ENCODE measurements around the gene DEPDC1B. TPM values are rescaled to one million over a fixed set of nuclear protein-coding genes. Genes with fewer than 3 reads are reported as not detected.
"Not testable (repeated sequence)": the region's sequence is repeated elsewhere in the genome, so short reads cannot be mapped to it uniquely, and the experiment has no call there.

DEPDC1B gene
- total RNA-seq, 1 donor from 2014 or later: 0.30 TPM

DNA sequence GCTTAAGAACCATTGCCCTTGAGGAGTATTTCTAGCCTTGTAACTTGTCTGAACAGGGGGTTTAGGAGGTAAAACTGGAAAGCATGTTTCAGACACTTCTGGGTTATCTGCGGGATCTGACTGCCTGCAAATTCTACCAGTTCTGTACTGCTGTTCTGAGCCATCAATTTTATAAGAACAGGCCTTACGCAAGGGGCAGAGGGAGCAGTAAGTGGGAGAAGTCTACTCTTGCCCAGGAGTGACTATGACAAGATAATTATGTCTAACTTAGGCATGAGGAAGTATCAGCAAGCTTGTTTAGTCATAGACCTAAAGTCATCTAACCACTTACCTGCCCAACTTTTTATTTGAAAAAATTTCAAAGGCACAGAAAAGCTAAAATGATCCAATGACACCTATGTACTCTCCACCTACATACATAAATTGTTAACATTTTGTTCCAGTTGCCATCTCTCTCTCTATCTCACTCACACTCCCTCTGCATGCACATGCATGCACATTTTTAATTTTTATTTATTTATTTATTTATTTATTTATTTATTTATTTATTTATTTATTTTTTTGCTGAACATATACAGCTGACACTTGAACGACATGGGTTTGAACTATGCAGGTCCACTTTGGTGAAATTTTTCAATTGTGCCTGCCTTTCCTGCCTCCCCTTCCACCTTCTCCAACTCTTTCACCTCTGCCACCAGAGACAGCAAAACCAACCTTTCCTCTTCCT, 18.4 kb upstream of the DEPDC1B start:
- no peak for TF ChIP-seq CTCF (IDR thresholded peaks at IDR 0.05; ENCODE audit: borderline replicate concordance)
- Histone ChIP-seq H3K27ac (replicated peaks) (no peak overlapping the region), H3K4me1 (no peaks in the 10 kb centered on the region), H3K9me3 (replicated peaks) (peaks cover 5% of the 10 kb centered on the region), H3K27me3 (ENCODE audit: low read depth) (peaks cover 14% of the 10 kb centered on the region), H3K4me3 (no peak overlapping the region), H3K36me3 (no peaks in the 10 kb centered on the region)
- DNase-seq: no peak
- intact Hi-C loops (cut with micrococcal nuclease): no loop called here

DNA sequence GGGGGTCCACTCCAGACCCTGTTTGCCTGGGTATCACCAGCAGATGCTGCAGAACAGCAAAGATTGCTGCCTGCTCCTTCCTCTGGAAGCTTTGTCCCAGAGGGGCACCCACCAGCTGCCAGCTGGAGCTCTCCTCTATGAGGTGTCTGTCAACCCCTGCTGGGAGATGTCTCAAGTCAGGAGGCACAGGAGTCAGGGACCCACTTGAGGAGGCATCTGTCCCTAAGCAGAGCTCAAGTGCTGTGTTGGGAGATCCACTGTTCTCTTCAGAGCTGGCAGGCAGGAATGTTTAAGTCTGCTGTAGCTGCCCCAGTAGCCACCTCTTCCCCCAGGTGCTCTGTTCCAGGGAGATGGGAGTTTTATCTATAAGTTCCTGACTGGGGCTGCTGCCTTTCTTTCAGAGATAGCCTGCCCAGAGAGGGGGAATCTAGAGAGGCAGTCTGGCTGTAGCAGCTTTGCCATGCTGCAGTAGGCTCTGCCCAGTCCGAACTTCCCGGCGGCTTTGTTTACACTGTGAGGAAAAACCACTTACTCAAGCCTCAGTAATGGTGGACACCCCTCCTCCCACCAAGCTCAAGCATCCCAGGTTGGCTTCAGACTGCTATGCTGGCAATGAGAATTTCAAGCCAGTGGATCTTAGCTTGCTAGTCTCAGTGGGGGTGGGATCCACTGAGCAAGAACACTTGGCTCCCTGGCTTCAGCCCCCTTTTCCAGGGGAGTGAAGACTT, 15.4 kb upstream of the DEPDC1B start:
- H3K27ac ChIP-seq (replicated peaks); H3K4me3 ChIP-seq; H3K4me1 ChIP-seq; intact Hi-C loops (cut with micrococcal nuclease); H3K36me3 ChIP-seq; DNase-seq: not testable (repeated sequence)
- H3K9me3 ChIP-seq (replicated peaks): peaks cover 23% of the 10 kb centered on the region
- H3K27me3 ChIP-seq (ENCODE audit: low read depth): peaks cover 14% of the 10 kb centered on the region

DNA sequence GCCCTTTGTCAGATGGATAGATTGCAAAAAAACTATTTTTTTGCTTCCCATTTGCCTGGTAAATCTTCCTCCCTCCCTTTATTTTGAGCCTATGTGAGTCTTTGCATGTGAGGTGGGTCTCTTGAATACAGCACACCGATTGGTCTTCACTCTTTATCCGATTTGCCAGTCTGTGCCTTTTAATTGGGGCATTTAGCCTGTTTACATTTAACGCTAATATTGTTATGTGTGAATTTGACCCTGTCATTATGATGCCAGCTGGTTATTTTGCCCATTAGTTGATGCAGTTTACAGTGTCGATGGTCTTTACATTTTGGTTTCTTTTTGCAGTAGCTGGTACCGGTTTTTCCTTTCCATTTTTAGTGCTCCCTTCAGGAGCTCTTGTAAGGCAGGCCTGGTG, 13.0 kb upstream of the DEPDC1B start:
- Histone ChIP-seq H3K27ac (replicated peaks) (no peak overlapping the region), H3K27me3 (ENCODE audit: low read depth) (peaks cover 11% of the 10 kb centered on the region), H3K4me3 (no peak overlapping the region), H3K4me1 (no peaks in the 10 kb centered on the region), H3K9me3 (replicated peaks) (peaks cover 23% of the 10 kb centered on the region), H3K36me3 (no peaks in the 10 kb centered on the region)
- no peak for DNase-seq
- intact Hi-C loops (cut with micrococcal nuclease): no loop called here
- no peak for TF ChIP-seq CTCF (IDR thresholded peaks at IDR 0.05; ENCODE audit: borderline replicate concordance)

DNA sequence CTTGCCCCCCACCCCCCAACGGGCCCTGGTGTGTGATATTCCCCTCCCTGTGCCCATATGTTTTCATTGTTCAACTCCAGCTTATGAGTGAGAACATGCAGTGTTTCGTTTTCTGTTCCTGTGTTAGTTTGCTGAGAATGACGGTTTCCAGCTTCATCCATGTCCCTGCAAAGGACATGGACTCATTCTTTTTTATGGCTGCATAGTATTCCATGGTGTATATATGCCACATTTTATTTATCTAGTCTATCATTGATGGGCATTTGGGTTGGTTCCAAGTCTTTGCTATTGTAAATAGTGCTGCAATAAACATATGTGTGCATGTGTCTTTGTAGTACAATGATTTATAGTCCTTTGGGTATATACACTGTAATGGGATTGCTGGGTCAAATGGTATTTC, 11.9 kb upstream of the DEPDC1B start:
- H3K36me3 ChIP-seq; intact Hi-C loops (cut with micrococcal nuclease); H3K27ac ChIP-seq (replicated peaks); H3K4me1 ChIP-seq; DNase-seq; H3K4me3 ChIP-seq: not testable (repeated sequence)
- H3K27me3 ChIP-seq (ENCODE audit: low read depth): peaks cover 11% of the 10 kb centered on the region
- H3K9me3 ChIP-seq (replicated peaks): peaks cover 23% of the 10 kb centered on the region

- peaks cover 19% of the 10 kb centered on the region for H3K9me3 ChIP-seq (replicated peaks)
- peaks cover 5% of the 10 kb centered on the region for H3K27me3 ChIP-seq (ENCODE audit: low read depth)
- no peak for DNase-seq
- no peaks in the 10 kb centered on the region for H3K4me1 ChIP-seq
- intact Hi-C loops (cut with micrococcal nuclease): no loop called here
- TF ChIP-seq CTCF (IDR thresholded peaks at IDR 0.05; ENCODE audit: borderline replicate concordance): no peak
- no peak overlapping the region for H3K27ac ChIP-seq (replicated peaks)
- H3K4me3 ChIP-seq: no peak overlapping the region
- no peaks in the 10 kb centered on the region for H3K36me3 ChIP-seq
Observed at GRCh38 chr5:60710362-60710761, 10.4 kb upstream of the DEPDC1B start.

GRCh38 chr5:60705144-60705543, 5.2 kb upstream of the DEPDC1B start:
- Histone ChIP-seq H3K4me3 (no peak overlapping the region), H3K36me3 (no peaks in the 10 kb centered on the region), H3K9me3 (replicated peaks) (no peaks in the 10 kb centered on the region), H3K27ac (replicated peaks) (no peak overlapping the region), H3K27me3 (ENCODE audit: low read depth) (no peaks in the 10 kb centered on the region), H3K4me1 (peaks cover 14% of the 10 kb centered on the region)
- no peak for DNase-seq
- intact Hi-C loops (cut with micrococcal nuclease): no loop called here
- TF ChIP-seq CTCF (IDR thresholded peaks at IDR 0.05; ENCODE audit: borderline replicate concordance): no peak

All from left ventricle myocardium inferior (tissue), 1 donor.